CD4-positive, alpha-beta T cell (primary cell): Measurements from ENCODE around the gene FLNC. TPM values are rescaled to one million over a fixed set of nuclear protein-coding genes. Genes with fewer than 3 reads are reported as not detected.

Source experiments
- ATAC-seq: fragments of 200-7000 bp; cut with Tn5 transposase; one replicate; pipeline ENCODE4 v1.10.0; 2022; ENCODE audit warnings: mild to moderate bottlenecking; ENCODE audit not compliant: poor library complexity
- CTCF ChIA-PET: fragments of 350-600 bp; sonication (Branson Sonifier 250); formaldehyde crosslinking; loops from one replicate; lab custom pipeline; 2021; ENCODE audit warnings: antibody characterized with exemption, inconsistent platforms; lab: Charles Lee
- POLR2A ChIA-PET: fragments of 350-600 bp; sonication (Branson Sonifier 250); formaldehyde crosslinking; loops from one replicate; lab custom pipeline; 2021; ENCODE audit warnings: antibody characterized with exemption, inconsistent platforms; lab: Charles Lee
- DNase-seq, 14 experiments: peaks; one replicate each; pipeline ENCODE4 v3.0.0-alpha.2; 2013 to 2020; ENCODE audit warnings: mixed read lengths in 2 of 14
- H3K27ac ChIP-seq, 2 donors: one replicate each; pipeline versions ENCODE4 v1.5.1 to v1.7.0; 2013; ENCODE audit warnings: low read length in 2 of 2, low read depth in 1 of 2, mild to moderate bottlenecking in 1 of 2
- H3K27me3 ChIP-seq, 2 experiments: 1 replicate in 1 of 2; 2 replicates in 1 of 2; pipeline versions ENCODE4 v1.6.1 to v1.7.0; 2013; ENCODE audit warnings: low read length in 2 of 2, control low read depth in 1 of 2, mild to moderate bottlenecking in 1 of 2, moderate library complexity in 1 of 2; ENCODE audit not compliant: insufficient read depth in 2 of 2, control insufficient read depth in 1 of 2
- H3K36me3 ChIP-seq: one replicate; pipeline ENCODE4 v1.6.1; 2013; ENCODE audit warnings: low read length, control low read depth; ENCODE audit not compliant: insufficient read depth
- H3K4me1 ChIP-seq: one replicate; pipeline ENCODE4 v1.6.1; 2013; ENCODE audit warnings: low read length, control low read depth; ENCODE audit not compliant: insufficient read depth
- H3K4me3 ChIP-seq: one replicate; pipeline ENCODE4 v1.5.1; 2013; ENCODE audit warnings: mild to moderate bottlenecking, low read length, moderate library complexity
- H3K9me3 ChIP-seq, 2 experiments: 1 replicate in 1 of 2; 2 replicates in 1 of 2; pipeline versions ENCODE4 v1.6.1 to v1.7.0; 2013; ENCODE audit warnings: low read length in 2 of 2, mild to moderate bottlenecking in 2 of 2, control low read depth in 1 of 2, moderate library complexity in 1 of 2; ENCODE audit not compliant: control insufficient read depth in 1 of 2, insufficient read depth in 1 of 2
- H3K27ac Mint-ChIP-seq: one replicate; pipeline ENCODE4 v1.8.0; 2020; ENCODE audit warnings: mixed read lengths
- H3K27me3 Mint-ChIP-seq: one replicate; pipeline ENCODE4 v1.8.0; 2021; ENCODE audit warnings: mixed read lengths
- H3K36me3 Mint-ChIP-seq: one replicate; pipeline ENCODE4 v1.8.0; 2021; ENCODE audit warnings: low read depth, mixed read lengths
- H3K4me1 Mint-ChIP-seq: one replicate; pipeline ENCODE4 v1.8.0; 2021; ENCODE audit warnings: low read depth, mixed read lengths
- H3K4me3 Mint-ChIP-seq: one replicate; pipeline ENCODE4 v1.8.0; 2020; ENCODE audit warnings: mild to moderate bottlenecking, mixed read lengths
- H3K9me3 Mint-ChIP-seq: one replicate; pipeline ENCODE4 v1.8.0; 2020; ENCODE audit warnings: mixed read lengths
- CTCF ChIP-seq: fragments of 200-600 bp; IDR thresholded peaks from one replicate; pipeline ENCODE4 v1.8.0; 2022; ENCODE audit warnings: antibody characterized with exemption, mild to moderate bottlenecking
- intact Hi-C, 2 experiments: fragments of 100-400 bp; cut with DNase I in 1 of 2; cut with micrococcal nuclease in 1 of 2; formaldehyde crosslinking; loops; one replicate each; pipeline versions ENCODE4 v1.15.1 to v1.9.0; 2023 to 2025; cut with DNase I, micrococcal nuclease
- total RNA-seq, 174 experiments: library from RNA in 2 of 174; stranded (reverse) in 2 of 174; gene quantifications; one replicate each; pipeline ENCODE4 v1.2.3 and lab custom pipeline; 2021 to 2026

The FLNC gene
- total RNA-seq, 2 experiments from 2014 or later: 0.06 to 0.08 TPM

- H3K4me1 Mint-ChIP-seq: no peaks in the 10 kb centered on the region
- no peaks in the 10 kb centered on the region for H3K9me3 Mint-ChIP-seq
- intact Hi-C loops: no loop called here
- H3K4me1 ChIP-seq: peaks cover 13% of the 10 kb centered on the region
- POLR2A ChIA-PET: no interaction called here
- no peaks in the 10 kb centered on the region for H3K36me3 Mint-ChIP-seq
- H3K4me3 Mint-ChIP-seq: no peak overlapping the region
- H3K27me3 Mint-ChIP-seq: peaks cover 20% of the 10 kb centered on the region
- ATAC-seq (no peak), DNase-seq (no peak)
- no peak overlapping the region for H3K4me3 ChIP-seq
- no peak overlapping the region for H3K27ac ChIP-seq
- peaks cover 0 to 9% of the 10 kb centered on the region in 2 experiments for H3K9me3 ChIP-seq
- CTCF ChIA-PET: no interaction called here
- H3K27ac Mint-ChIP-seq: no peak overlapping the region
- no peak for TF ChIP-seq CTCF
- no peaks in the 10 kb centered on the region for H3K36me3 ChIP-seq
- peaks cover 21 to 33% of the 10 kb centered on the region in 2 experiments for H3K27me3 ChIP-seq
These were observed 57.2 kb downstream of the FLNC start for GRCh38 chr7:128887169-128888038.

DNA sequence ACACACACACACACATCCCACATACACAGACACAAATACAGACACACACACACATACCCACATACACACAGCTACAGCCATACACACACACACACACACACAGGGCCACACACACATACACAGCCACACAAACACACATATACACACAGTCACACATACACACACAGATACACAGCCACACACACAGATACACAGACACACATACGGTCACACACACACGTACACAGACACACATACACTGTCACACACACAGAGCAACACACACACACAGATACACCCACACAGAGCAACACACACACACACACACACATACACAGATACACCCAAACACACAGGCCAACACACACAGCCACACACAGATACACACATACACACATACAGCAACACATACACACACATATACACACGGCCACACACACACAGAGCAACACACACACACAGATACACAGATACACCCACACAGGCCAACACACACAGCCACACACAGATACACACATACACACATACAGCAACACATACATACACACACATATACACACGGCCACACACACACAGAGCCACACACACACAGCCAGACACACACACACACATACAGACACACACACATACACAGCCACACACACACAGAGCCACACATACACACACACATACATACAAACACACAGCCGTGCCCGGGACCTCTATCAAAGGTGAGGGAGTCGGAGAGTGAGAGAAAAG lies 58.0 kb downstream of the FLNC start:
- no peak for TF ChIP-seq CTCF
- Mint-ChIP-seq H3K27me3 (peaks cover 20% of the 10 kb centered on the region), H3K4me3 (no peak overlapping the region), H3K36me3 (no peaks in the 10 kb centered on the region), H3K9me3 (no peaks in the 10 kb centered on the region), H3K27ac (no peak overlapping the region), H3K4me1 (no peaks in the 10 kb centered on the region)
- no peak overlapping the region for H3K27ac ChIP-seq
- intact Hi-C loops: no loop called here
- no peaks in the 10 kb centered on the region for H3K36me3 ChIP-seq
- ChIA-PET POLR2A (no interaction called here), CTCF (no interaction called here)
- H3K4me1 ChIP-seq: peaks cover 13% of the 10 kb centered on the region
- H3K4me3 ChIP-seq: no peak overlapping the region
- ATAC-seq: no peak
- peaks cover 0 to 9% of the 10 kb centered on the region in 2 experiments for H3K9me3 ChIP-seq
- DNase-seq: no peak
- peaks cover 22 to 33% of the 10 kb centered on the region in 2 experiments for H3K27me3 ChIP-seq

DNA sequence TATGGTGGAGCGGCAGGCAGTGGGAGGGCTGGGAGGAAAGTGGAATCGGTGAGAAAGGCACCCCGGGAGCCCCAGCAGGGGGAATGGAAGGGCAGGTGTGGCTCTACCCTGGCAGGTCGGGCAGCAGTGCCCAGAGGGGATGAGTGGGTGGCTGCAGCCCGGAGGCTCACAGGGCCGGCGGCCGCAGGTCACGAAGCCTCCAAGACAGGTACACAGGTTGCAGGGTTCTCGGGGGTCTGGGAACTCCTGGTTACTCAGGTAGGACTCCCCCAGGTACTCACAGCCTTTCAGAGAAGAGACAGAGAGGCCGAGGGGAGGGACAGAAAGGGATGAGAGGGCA lies 58.5 kb downstream of the FLNC start:
- DNase-seq: no peak
- no peak for TF ChIP-seq CTCF
- ATAC-seq: no peak
- intact Hi-C loops: no loop called here
- H3K4me3 ChIP-seq: no peak overlapping the region
- H3K4me3 Mint-ChIP-seq: no peak overlapping the region
- no peaks in the 10 kb centered on the region for H3K9me3 Mint-ChIP-seq
- H3K27ac ChIP-seq: no peak overlapping the region
- H3K4me1 Mint-ChIP-seq: no peaks in the 10 kb centered on the region
- peaks cover 12% of the 10 kb centered on the region for H3K4me1 ChIP-seq
- H3K36me3 Mint-ChIP-seq: no peaks in the 10 kb centered on the region
- peaks cover 22 to 33% of the 10 kb centered on the region in 2 experiments for H3K27me3 ChIP-seq
- ChIA-PET POLR2A (no interaction called here), CTCF (no interaction called here)
- H3K27ac Mint-ChIP-seq: no peak overlapping the region
- no peaks in the 10 kb centered on the region for H3K36me3 ChIP-seq
- peaks cover 20% of the 10 kb centered on the region for H3K27me3 Mint-ChIP-seq
- H3K9me3 ChIP-seq: peaks cover 0 to 9% of the 10 kb centered on the region in 2 experiments
